ENCODE data around the gene SACM1L.

Gene SACM1L

DNA sequence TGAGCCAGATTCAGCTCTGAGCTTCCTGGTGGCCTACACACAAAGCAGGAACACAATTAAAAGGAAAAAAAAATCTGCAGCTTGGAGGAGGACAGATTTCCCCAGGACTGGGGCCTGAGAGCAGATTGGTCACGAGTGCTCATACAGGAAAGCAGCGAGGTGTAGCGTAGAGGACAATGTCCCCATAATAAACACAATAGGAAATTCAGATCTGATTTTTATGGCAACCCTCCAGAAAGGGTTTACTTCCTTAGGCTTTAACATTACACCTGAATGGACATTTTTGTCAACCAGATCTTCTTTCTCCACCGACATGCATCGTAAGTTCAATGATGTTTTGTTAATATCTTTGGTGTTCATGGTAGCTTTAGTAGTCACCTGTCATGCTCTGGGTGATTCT, 83.9 kb downstream of the SACM1L start:
- no peak for DNase-seq

DNA sequence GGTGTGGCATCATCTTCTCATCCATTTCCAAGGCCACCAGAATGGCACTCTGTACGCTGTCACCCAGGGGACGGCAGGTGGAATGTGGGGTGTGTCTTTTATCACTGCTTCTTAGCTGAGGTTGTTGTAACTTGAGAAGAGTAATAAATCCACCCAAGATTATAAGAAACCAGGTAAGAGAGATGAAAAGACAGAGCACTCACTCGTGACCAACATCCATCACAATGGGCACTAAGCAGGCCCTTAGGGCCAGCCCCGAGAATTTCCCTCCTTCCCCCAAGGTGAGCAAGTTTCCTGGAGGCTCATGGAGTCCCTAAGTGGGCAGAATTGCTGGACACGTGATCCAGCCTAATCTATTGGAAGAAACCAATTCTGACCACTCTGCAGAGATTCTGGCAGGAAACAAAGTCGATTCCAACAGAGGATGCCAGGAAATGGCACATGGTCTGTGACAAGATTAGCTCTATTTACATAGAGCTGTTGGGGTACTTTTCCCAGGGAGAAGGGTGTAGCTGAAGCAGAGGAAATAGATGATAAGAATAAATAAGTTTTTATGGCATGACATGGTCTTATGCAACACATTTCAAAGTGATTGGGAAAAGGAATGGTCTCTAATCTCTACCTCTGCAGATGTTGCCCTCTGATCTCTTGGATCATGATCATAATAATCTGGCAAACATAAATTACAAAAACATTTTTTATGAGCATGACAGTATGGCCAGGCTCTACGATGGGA, 84.7 kb downstream of the SACM1L start:
- DNase-seq = no peak

DNA sequence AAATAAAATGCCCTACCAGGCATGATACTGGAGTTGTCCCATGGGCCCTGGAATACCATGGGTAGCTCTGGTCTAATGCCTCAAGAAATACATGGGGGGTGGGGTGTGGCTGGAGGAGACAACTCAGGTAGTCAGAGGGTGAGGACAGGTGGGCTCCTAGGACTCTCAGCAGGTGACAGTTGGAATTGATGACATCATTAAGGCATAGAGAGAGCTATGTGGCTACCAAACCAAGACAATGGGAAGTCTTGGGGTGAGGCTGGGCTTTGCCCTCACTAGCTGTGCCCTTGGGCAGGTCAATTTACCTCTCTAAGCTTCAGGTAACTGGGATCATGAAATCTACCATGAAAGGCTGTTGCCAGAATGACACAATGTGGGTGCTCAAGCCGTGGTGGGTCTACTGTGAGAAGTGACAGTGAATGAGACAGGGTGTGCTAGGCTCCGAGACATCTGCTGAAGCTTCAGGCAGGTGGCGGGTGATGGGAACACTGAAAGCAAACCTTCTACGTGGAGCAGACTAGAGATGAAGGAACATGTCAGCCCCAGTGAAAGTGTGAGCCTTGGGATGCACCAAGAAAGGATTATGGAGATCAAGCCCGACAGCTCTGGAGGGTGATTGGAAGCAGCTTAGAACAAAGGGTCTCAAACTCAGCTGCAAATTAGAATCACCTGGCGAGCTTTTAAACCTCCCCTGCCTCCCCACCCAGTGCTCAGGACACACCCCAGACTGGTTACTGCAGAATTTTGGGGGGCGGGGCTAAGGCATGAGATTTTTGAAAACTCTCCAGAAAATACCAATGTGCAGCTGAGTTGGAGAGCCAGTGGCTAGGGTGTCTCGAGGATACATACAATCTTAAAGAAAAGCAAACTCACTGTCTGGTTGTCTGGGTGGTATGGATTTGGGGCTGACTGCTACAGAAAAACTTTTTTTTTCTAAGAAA, 85.7 kb downstream of the SACM1L start:
- DNase-seq = no peak

DNA sequence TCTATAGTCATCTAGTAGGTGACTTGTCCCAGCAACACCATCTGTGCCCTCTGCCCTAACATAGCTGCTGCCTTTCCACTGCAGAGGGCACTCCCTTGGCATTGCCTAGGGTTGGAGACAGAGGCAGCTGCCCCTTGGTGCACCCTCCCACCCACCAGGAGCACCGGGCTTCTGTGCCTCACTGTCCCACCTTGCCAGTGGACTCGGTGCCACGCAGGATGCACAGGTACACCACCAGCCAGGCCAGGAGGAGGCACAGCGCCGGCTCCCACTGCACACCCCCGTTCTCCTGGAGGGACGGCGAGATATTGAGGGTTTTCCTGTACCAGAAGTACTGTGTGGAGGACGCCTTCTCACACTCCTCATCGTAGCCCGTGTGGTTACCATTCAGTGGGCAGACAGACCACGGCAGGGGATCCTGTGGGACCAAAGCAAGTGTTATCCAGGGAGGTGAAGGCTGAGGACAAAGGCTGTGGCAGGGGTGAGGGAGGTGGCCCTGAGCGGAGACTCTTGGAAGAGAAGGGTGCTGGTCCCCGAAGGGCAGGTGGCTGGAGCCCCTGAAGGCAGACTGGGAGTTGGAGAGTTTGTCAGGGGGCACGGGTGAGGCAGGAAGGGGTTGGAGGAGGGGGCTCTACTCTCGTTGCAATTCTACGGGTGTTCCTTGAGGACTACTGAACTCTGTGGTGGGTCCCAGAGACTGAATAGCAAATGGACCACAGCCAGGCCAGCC, 86.5 kb downstream of the SACM1L start:
- DNase-seq = no peak

DNA sequence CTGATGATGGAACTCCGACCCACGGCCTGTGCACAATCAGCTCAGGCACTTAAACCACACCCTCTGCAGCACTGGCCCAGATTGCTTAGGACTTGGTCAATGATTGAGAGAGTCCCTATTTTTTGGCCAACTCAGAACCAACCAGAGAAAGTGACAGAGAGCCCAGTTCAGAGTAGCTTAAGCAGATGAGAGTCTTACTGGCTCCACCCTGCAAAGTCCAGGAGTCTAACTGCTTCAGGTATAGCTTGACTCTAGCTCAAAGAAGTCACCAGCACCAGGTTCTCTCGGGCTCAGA, 87.1 kb downstream of the SACM1L start:
- no peak for DNase-seq

DNA sequence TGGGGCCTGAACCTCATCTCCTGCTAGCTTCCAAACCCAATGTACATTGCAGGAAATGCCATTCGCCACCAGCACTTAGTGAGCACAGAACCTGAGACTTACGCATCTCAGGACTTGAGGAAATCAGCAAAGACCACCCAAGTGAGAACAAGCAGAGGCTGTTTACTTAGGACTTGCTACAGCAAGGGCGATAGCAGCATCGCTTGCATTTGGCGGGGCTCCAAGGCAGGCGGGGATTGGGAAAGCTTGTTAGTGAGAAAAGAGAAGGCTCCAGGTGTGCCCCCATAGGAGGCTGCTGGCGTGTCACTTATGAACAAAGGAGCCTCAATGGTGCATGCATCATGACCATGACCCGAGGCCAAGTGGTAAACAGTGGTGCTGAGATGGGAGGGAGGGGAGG, 87.4 kb downstream of the SACM1L start:
- no peak for DNase-seq

DNA sequence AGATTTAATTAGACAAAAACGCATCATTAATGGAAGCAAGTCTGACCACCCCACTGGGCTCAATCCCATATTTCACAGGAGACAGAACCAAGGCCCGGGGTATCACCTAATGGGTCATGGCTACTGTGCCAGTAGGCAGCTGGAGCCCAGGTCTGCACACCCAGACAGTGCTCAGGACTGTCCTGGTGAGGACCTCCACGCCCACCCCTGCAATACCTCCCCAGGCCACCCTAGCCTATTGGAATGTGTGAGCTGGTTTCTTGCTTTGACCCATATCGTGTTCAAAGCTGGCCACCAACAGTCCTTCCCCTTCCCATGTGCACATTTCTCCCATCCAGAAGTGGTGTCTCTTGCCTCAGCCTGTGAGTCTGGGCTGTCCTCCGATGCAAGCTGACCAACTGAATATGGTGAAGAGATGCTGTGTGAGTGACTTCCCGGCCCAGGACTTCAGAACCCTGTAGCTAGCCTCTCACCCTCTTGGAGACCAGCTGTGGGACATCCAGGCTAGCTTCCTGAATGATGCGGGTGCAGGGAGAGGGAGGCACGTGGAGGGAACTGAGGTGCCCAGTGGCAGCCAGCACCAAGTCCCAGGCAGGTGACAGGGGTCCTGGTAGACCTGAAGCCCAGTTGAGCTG, 88.0 kb downstream of the SACM1L start:
- no peak for DNase-seq

DNA sequence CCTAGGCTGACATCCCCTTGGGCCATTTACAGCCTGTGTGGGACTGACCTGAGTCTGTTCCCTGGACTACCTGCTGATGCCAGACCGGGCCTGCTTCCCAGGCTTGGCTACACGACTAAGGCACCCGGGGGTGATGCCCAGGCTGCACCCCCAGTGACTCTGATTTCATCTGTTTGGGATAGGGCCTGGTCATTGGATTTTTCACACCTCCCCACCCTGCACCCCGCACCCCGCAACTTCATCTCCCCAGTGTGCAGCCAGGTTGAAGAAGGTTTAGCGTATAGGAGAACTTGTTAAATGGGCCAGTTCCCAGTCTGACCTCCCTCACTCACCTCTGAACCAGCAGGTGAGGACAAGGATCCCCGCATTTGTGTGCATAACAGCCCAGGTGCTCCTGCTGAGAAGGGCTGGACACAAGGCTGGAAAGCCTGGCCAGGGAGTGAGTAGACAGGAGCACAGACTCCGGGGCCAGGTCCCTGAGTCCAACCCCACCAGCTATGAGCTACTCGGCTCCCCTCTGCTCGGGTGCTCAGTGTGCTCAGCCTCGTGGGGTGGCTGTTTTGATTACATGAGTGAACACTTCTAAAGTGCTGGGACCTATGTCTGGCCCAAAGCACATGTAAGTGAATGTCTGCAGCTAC, 88.7 kb downstream of the SACM1L start:
- DNase-seq = no peak

DNA sequence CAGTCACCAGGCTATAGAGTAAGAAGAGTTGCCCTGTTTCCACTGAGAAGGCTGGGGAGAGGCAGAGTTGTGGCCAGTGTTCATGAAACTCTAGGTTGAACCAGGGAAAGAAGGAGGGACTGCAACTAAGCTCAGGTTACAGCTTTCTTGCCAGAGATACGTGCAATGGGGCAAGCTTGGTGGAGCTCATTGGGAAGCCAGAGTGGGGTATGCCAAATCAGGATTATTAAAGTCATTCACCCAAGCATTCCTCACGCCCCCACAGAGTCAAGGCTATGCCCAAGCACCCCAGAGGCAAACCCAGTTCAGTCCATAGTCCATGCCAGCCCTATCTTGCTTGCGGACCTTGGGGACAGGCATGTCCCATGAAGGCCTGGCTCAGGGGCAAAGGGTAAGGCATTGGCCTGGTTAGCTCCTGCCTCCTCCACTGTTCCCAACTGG, 89.6 kb downstream of the SACM1L start:
- DNase-seq = no peak

DNA sequence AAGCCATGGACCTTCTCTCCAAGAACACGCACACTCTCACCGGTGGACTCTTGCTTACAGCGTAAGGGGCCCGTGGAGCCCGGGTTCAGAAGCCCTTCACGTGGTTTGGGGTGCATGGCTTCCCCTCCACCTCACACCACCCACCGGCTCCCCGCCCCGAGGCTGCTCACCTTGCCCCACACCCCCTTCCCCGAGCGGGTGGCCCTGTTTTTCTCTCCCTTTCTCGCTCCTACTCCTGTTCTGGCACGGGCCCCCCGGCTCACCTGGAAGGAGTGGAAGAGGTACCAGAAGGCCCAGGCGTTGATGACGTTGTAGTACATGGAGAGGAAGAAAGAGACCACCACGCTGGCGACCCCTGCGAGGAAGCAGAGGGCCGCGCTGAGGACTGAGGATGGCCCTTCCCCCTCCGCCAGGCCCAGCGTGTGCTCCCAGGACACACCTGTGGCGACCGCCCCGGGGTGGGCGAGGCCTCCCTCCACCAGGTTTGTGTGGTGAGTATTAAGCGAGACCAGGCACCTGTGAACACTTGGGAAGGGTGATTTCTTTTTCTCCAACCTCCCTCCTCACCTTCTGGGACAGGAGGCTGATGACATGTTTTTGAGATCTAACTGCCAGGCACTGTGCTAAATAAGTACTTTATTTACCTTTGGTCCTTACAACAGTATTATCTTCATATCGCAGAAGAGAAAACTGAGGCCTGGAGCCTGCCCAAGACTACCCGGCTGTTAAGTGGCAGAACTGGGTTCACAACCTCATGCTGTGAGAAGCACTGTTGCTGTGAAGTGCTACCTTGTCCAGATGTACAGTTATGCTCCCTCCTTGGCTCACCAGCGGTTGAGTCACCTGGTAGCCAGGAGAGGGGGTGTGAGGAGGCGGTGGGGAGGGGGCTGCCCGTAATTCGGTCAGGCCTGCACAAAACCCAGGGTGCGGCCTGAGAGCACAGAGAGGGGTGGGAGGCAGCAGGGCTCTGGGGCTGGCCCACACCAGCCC, 90.8 kb downstream of the SACM1L start:
- no peak for DNase-seq

DNA sequence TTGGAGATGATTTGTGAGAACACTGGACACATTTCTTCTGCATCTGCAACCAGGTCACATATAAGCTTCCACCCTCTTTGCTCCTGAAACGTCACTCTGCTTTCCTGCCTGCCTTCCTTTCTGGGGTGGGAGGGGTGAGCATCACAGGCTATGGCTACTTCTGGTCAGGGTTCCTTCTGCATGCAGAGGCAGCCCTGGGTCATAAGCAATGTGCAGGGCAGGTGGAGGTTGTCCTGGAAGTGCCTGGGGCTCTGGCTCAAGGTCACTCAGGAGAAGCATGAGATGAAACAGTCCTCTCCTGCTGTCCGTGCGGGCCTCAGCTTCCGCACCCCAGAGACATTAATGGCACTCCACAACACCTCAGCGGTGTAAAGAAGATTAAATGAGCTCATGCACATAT, 92.1 kb downstream of the SACM1L start:
- no peak for DNase-seq

DNA sequence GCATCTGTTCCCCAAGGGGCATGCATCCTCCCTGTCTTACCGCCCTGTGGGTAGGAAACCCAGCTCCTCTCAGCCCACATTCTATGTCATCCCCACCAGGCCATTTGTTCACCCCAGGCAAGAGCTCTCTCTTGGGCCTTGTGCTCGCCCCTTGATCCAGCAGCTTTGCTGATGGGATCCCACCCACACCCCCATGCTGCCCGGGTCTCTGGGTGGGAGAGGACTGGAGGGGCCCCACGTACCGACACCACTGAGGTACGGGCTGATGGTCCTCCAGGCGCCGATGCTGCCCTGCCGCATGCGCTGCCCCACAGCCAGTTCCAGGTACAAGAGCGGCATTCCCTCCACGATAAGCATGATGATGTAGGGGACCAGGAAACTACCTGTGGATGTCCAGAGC, 92.6 kb downstream of the SACM1L start:
- DNase-seq = no peak

DNA sequence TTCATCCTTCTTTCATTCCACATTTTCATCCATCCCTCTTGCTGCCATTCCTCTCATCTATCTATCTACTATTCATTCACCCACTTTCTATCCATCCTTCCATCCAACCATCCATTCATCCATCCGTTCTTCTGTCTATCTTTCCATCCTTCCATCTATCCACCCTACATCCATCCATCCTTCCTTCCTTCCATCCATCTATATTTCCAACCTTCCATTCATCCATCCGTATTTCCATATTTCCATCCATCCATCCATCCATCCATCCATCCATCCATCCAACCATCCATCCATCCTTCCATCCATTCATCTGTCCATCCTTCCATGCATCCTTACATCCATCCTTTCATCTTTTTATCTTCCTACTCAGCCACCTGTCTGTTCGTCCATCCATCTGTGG, 93.2 kb downstream of the SACM1L start:
- DNase-seq = no peak

DNA sequence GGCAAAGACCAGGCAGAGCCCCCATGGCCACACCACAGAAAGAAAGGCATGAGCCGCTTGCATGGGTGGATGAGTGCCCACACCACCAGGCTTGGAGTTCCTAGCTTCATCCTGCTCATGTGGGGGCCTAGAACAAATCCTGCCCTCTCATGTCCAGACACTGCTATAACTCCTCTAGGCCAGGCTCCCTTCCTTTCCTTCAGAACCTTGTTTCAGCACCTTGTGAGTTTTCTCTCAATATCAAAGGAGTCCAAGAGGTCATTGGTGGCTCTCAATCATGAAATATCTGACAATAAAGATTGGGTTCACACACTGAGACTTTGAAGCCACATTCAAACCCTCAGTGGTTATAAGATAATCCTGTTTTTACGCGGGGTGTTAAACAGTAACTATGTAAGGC, 94.5 kb downstream of the SACM1L start:
- no peak for DNase-seq

DNA sequence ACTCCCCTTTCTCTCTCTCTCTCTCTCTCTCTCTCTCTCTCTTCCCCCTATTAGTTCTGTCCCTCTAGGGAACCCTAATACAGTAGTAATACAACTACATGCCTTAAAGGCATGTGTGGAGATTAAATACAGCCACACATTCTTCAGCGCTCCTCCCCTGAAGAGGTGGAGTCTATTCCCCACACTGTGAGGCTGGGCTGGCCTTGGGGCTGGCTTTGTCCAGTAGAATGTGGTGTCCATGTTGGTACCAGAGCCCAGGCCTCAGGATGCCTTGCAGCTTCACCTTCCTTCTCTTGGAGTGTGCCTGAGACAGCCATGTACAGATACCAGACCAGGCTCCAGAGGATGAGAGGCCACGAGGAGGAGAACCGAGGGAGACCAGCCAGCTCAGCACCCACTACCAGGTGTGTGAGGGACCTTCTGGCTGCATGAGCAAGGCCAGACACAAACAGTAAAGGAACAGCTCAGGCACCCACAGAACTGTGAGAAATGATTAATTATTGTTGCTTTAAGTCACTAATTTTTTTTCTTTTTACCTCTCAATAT, 96.5 kb downstream of the SACM1L start:
- no peak for DNase-seq

DNA sequence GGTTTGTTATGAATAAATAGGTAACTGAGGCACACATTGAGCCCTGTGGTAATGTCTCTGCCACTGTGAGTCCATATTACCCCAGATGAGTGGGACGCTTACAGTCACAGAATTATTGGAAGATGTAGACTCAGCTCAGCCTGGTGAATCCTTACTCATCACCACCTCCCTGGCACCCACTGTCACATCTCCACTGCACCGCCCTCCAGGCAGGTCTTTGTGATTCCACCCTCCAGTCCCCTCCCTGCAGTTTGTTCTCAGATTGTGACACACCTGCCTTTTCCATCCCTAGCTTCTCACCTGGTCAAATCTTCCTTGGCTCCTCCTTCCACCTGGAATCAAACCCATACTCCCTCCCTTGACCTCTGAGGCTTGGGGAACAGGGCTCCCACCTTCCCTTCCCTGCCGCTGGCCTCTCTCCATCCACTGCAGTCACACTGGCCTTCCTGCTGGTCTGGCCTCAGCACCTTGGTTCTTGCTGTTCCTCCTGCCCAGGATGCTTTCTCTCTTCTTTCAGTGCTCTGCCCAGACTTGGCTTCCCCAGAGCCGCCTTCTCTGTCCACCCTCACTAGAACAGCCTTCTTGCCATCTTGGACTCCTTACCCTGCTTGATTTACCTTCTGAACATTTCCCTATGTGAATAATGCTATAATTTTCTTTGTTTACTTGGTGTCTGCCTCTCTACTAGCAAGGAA, 97.8 kb downstream of the SACM1L start:
- DNase-seq = no peak

DNA sequence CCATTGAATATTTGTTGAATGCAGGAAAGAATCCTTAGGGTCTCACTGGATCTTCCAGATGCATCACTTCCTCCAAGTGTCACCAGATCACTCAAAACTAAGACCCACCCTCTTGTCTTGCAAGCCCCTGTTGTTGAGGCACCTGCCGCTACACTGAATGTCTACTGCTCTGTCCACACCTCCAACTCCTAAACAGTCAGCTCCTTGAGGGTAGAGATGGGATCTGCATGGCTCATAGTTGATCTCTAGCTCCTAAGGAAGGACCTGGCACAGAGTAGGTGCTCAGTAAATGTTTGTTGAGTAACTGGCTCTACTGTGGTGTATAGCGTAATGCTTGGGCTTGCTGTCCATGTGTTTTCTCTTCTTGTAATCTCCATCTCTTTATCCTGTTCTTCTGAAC, 98.4 kb downstream of the SACM1L start:
- no peak for DNase-seq

DNA sequence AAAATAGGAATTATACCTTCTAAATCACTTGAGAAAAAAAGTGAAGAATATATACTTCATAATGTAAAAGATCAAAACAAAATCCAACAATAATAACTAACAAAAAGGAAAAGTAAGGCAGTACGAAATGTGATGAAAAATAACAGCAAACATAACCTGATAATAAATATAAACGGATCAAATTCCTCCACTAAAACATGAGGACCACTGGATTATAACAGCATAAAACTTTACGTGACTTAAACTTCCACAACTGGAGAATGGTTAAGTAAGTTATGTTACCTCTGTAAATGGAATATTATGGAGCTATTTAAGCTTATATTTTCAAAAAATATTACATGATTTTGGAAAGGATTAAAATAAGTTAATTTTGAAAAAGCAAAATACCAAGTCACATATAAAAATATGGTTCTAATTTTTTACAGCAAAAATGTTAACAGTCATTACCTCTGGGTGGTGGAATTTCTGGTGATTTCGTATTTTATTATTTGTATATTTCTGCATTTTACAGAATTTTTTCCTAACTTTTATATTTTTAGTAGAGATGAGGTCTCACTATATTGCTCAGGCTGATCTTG, 100.1 kb downstream of the SACM1L start:
- no peak for DNase-seq

DNA sequence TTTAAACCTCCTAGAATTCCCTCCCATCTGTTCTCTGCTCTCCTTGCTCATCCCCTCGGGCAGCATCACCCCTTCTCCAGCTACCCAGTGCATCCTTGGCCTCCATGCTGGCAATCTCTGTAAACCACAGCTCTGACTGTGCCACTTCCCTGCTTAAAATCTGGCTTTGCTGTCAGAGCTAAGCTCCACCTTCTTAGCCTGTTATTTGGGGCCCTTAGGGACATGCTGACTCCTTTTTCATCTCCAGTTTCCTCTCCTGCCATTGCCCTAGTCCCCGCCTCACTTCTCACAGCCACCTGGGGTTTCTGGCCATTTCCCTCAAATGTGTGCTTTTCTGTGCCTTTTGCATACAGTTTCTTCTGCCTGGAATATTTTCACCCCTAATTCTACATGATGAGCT, 101.4 kb downstream of the SACM1L start:
- DNase-seq = no peak

DNA sequence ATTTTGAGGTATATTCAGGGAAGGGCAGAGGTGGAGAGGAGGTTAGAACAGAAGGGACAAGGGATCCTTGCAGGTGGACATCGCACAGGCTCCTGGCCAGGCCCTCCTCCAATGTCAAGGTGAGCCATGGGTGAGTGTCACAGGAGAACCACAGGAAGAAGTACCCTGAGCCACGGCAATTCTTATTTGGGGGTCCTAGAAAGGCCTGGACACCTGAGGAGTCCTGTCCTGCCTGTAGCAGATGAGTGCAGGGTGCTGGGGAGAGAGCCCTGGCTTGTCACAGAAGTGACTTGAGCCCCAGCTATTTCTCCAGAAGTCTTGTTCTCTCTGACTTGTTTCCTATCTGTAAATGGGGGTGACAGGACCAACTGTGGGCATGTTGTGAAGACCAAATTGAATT, 102.8 kb downstream of the SACM1L start:
- DNase-seq = no peak
